Fibroblast of skin of abdomen (primary cell): ENCODE results near the gene KMT2E. TPM values are rescaled to one million over a fixed set of nuclear protein-coding genes. Genes with fewer than 3 reads are reported as not detected.
"Not testable (repeated sequence)": the region's sequence is repeated elsewhere in the genome, so short reads cannot be mapped to it uniquely, and the experiment has no call there.

ENCODE experiments used
- DNase-seq: peaks from one replicate; pipeline ENCODE4 v3.0.0-alpha.2; 2013
- polyA plus RNA-seq, 2 experiments: library from polyadenylated mRNA; unstranded; fragments of 120-200 nt; gene quantifications; one replicate each; pipeline ENCODE4 v1.2.1, GENCODE V29; 2013; ENCODE audit not compliant: insufficient read length in 2 of 2

KMT2E gene, protein sequence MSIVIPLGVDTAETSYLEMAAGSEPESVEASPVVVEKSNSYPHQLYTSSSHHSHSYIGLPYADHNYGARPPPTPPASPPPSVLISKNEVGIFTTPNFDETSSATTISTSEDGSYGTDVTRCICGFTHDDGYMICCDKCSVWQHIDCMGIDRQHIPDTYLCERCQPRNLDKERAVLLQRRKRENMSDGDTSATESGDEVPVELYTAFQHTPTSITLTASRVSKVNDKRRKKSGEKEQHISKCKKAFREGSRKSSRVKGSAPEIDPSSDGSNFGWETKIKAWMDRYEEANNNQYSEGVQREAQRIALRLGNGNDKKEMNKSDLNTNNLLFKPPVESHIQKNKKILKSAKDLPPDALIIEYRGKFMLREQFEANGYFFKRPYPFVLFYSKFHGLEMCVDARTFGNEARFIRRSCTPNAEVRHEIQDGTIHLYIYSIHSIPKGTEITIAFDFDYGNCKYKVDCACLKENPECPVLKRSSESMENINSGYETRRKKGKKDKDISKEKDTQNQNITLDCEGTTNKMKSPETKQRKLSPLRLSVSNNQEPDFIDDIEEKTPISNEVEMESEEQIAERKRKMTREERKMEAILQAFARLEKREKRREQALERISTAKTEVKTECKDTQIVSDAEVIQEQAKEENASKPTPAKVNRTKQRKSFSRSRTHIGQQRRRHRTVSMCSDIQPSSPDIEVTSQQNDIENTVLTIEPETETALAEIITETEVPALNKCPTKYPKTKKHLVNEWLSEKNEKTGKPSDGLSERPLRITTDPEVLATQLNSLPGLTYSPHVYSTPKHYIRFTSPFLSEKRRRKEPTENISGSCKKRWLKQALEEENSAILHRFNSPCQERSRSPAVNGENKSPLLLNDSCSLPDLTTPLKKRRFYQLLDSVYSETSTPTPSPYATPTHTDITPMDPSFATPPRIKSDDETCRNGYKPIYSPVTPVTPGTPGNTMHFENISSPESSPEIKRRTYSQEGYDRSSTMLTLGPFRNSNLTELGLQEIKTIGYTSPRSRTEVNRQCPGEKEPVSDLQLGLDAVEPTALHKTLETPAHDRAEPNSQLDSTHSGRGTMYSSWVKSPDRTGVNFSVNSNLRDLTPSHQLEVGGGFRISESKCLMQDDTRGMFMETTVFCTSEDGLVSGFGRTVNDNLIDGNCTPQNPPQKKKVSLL (N-terminal part only)
- 25.9 TPM for polyA plus RNA-seq (2013, experiment 1 of 2; ENCODE audit: insufficient read length)
- 25.1 TPM for polyA plus RNA-seq (2013, experiment 2 of 2; ENCODE audit: insufficient read length)

GRCh38 chr7:105013816-105014692 is at the start of gene KMT2E:
TSS of gene KMT2E (plus strand) at chr7:105014205. CDS start at chr7:105040953, 26,748 bp downstream.
- DNase-seq: peak; percentile 91

DNA sequence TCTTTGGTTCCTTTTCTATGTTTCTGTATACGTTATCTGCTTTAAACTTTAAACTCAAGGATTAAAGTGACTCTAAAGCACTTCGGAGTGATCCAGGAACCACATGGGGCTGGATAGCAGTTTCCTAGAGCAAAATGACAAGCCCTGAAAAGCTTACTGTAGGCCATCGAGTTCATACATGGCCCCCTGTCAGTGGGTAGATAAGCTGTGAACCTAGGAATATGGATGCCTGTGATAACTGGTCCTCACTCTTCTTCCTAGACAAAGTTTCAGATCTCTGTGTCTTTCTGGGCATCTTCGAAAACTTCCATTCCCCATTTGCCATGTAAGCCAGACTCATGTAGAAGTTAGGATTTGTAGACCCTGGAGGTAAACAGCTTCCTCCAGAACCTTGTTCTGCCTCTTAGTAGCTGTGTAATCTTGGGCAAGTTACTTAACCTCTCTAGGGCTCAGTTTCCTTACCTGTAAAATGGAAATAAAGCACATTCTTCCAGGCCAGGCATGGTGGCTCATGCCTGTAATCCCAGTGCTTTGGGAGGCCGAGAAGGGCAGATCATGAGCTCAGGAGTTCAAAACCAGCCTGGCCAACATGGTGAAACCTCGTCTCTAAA is 49.3 kb upstream of the KMT2E start:
- no peak for DNase-seq

DNA sequence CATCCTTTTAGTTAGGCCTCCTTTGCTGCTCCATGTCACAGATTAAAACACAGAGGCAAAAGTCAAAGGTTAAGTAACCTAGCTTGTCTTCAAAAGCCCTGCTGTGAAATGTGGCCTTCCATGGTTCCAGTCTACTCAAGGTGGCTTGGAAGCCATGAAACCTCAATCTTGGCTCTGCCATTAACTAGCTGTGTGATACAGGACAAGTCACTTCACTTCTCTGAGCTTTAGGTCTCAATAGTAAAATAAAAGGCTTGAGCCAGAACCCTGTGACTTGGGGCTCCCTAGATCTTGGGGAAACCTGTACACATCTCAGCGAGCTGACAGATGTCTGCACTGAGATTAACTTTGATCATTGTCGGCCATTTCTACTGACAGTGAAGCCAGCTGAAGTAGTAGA is 48.0 kb upstream of the KMT2E start:
- DNase-seq: no peak

DNA sequence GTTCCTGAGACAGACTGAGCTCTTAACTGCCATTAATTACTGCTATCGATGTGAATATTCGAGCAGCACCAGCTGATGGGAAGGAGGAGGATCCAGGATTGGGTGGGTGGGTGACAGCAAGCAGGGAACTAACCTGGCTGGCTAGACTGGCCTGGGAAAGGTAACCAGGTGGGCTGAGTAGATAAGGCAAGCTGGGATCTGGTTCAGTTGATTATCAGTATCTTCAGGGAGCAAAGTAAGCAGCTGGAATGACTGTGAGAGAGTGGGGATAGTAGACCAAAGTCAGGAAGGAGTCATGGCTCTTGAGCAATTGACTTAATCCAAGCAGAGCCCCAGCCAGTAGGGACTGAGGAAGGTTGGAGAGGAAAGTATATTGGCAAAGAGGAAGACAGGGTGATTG is 46.9 kb upstream of the KMT2E start:
- no peak for DNase-seq

DNA sequence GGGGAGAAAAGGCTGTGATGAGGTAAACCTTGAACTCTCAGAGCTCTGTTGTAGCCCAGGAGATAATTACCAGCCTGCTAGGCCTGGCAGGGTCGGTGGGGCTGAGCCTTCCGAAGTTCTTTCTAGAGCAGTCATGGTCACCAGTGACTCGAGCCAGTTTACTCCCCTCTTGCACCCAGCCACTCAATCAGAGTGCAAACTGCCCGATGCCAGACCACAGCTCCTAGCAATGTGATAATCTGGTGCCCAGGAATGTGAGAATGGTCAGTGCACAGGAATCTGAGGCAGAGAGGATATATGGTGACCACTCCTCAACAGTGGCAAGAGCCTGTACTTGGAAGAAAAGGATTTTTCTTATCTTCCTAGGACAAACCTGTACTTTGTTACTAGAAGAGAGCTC is 46.4 kb upstream of the KMT2E start:
- DNase-seq: no peak

DNA sequence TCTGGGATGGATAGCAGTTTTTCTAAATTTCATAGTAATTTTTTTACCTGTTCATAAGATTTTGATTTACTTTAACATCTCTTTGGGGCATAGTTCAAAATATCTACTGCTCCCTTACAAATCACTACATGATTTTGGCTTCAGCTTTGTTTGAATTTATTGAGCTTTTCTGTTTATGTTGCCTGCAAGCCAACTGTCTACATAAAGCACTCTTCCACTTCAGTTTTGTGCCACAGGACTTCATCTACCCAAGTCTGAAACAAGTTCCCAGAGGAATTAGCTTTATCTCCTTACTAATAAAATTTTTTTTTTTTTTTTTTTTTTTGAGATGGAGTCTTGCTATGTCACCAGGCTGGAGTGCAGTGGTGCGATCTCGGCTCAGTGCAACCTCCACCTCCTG is 45.4 kb upstream of the KMT2E start:
- no peak for DNase-seq

DNA sequence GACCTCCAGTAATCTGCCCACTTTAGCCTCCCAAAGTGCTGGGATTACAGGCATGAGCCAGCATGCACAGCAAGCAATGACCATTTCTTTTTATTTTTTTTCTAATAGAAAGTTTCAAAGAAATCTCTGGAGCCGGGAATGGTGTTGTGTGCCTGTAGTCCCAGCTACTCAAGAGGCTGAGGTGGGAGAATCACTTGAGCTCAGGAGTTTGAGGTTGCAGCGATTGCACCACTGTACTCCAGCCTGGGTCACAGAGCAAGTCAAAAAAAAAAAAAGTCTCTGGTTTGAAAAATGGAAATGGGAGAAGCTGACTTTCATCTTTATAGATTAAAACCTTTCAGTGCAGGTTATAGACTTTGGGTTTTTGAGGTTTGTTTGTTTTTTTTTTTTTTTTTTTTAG is 44.8 kb upstream of the KMT2E start:
- DNase-seq: no peak

DNA sequence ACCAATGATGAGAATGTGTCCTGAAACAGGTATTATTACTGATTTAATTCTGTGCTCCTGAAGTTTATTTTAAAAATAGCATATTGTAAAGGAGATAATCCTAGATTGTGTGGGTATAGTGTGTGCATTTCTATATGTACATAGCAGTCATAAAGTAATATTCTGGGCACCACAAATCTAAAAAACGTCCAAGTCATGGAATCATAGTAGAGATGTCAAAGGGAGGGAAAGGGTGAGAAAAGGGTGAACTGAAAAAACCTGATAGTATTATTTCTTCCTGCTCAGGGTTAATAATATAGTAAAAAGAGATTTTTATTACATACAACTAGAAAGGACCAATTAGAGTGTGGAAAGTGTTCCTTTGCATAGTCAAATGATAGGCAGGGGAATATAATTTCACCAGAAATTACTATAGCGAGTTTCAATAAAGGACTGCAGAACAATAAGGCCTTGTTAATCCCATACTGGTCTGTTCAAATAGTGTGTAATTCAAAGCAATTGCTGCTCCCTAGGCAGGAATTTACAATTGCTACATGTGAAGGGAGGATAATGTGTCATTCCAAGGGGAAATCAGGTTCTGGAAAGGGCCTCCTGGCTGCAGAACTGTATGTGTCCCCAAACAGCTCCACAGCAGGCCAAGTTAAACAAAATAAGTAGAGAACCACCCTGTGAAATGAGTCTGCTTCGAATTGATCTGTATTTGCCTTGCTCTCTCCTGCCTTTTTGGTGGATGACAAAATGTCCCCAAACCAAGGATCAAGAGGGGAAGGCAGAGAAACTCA is 42.5 kb upstream of the KMT2E start:
- peak; percentile 57 for DNase-seq

DNA sequence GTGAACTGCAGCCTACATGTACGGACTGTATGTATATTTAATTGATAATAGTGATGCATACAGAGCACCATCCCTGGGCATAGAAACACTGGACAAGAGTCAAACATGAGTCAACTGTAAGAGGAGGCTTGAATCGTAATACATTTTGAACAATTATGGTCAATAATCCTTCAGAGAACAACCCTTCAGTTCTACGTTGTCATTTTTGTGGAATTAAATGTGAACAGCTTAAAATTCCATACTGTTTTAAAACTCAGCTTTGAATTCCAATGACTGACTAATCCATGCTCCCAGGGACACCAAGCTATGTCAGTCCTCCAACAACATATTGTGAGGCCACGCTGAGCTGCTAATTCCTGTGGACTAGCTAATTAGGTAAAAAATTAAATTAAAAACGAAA is 41.5 kb upstream of the KMT2E start:
- DNase-seq: peak; percentile 91

- peak; percentile 71 for DNase-seq
Measured at GRCh38 chr7:104973227-104973626, 40.8 kb upstream of the KMT2E start.

- peak; percentile 91 for DNase-seq
Measured at GRCh38 chr7:104973909-104974415, 40.0 kb upstream of the KMT2E start.

- DNase-seq: not testable (repeated sequence)
Measured at GRCh38 chr7:104975553-104975952, 38.5 kb upstream of the KMT2E start.

DNA sequence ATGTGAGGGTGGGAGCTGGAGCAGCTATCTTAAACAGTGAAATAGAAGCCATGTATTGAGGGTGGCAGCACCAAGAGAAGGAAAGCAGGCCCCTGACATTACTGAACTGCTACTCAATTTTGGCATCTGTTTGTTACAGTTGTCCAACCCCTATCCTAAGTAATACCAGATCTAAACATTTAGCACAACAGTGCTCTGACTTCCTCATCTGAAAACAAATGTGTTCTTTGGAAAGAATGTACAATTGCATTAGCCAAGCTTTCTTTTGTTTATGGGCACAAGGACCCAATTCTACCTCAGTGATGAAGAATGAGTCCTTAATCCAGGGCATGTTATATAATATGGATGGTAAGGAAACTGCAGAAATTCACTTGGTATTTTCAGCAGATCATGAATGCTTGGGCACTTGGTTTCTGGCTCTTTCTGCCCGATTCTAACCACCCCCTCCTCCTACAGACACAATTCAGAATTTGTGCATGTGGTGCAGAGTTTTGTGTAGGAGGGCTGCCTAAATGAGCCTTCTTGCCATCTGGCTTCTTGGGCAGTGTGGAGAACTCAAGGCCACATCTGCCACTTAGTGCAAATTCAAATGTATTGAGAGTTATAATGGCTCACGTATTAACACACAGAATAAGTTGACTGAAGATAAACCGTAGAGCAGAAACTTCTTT is 36.9 kb upstream of the KMT2E start:
- no peak for DNase-seq

GRCh38 chr7:104978460-104978859 is 35.5 kb upstream of the KMT2E start:
- no peak for DNase-seq

- DNase-seq: peak; percentile 71
Measured at GRCh38 chr7:104979167-104979841, 34.7 kb upstream of the KMT2E start.

- peak; percentile 35 for DNase-seq
Measured at GRCh38 chr7:104980440-104980839, 33.6 kb upstream of the KMT2E start.

GRCh38 chr7:104980841-104981671 is 32.9 kb upstream of the KMT2E start:
- DNase-seq: peak; percentile 52

GRCh38 chr7:104981672-104982037 is 32.4 kb upstream of the KMT2E start:
- DNase-seq: no peak
